ENCODE measurements around the gene KRT14. TPM values are rescaled to one million over a fixed set of nuclear protein-coding genes. Genes with fewer than 3 reads are reported as not detected.
"Not testable (repeated sequence)": the region's sequence is repeated elsewhere in the genome, so short reads cannot be mapped to it uniquely, and the experiment has no call there.

Gene KRT14
- total RNA-seq, 1 donor from 2014 or later: 0.19 TPM

- peaks cover 13% of the 10 kb centered on the region for H3K4me1 Mint-ChIP-seq (ENCODE audit: unreplicated experiment)
- H3K9me3 Mint-ChIP-seq: no peaks in the 10 kb centered on the region
- H3K4me3 Mint-ChIP-seq: no peak overlapping the region
- no peak overlapping the region for H3K27ac Mint-ChIP-seq
- peaks cover 18% of the 10 kb centered on the region for H3K27me3 Mint-ChIP-seq
- TF ChIP-seq CTCF (conservative IDR thresholded peaks at IDR 0.05): no peak
- no peak for DNase-seq (ENCODE audit: extremely low spot score, unreplicated experiment)
- H3K36me3 Mint-ChIP-seq: no peaks in the 10 kb centered on the region
Measured at GRCh38 chr17:41613277-41614082, 26.8 kb upstream of the KRT14 start.

GRCh38 chr17:41612376-41613160 lies 25.9 kb upstream of the KRT14 start, which contains the start of gene KRT16:
TSS of gene KRT16 (minus strand) at chr17:41612767. CDS start at chr17:41612688, 79 bp downstream.
- Mint-ChIP-seq H3K27me3 (peaks cover 15% of the 10 kb centered on the region), H3K4me1 (ENCODE audit: unreplicated experiment) (peaks cover 13% of the 10 kb centered on the region)
- H3K4me3 Mint-ChIP-seq; H3K9me3 Mint-ChIP-seq; H3K36me3 Mint-ChIP-seq; DNase-seq (ENCODE audit: extremely low spot score, unreplicated experiment); H3K27ac Mint-ChIP-seq: not testable (repeated sequence)

GRCh38 chr17:41610965-41611640 lies 24.4 kb upstream of the KRT14 start:
- H3K27ac Mint-ChIP-seq: no peak overlapping the region

GRCh38 chr17:41610061-41610517 lies 23.4 kb upstream of the KRT14 start:
- H3K27ac Mint-ChIP-seq; H3K4me3 Mint-ChIP-seq; H3K36me3 Mint-ChIP-seq; DNase-seq (ENCODE audit: extremely low spot score, unreplicated experiment); H3K9me3 Mint-ChIP-seq; H3K4me1 Mint-ChIP-seq (ENCODE audit: unreplicated experiment): not testable (repeated sequence)
- peak; percentile 63 for TF ChIP-seq CTCF (conservative IDR thresholded peaks at IDR 0.05)
- H3K27me3 Mint-ChIP-seq: peaks cover 15% of the 10 kb centered on the region

More at GRCh38 chr17:41610965-41611640, 24.4 kb upstream of the KRT14 start:
- no peak for DNase-seq (ENCODE audit: extremely low spot score, unreplicated experiment)
- Mint-ChIP-seq H3K36me3 (no peaks in the 10 kb centered on the region), H3K27me3 (peaks cover 15% of the 10 kb centered on the region), H3K4me3 (no peak overlapping the region), H3K9me3 (peaks cover 8% of the 10 kb centered on the region), H3K4me1 (ENCODE audit: unreplicated experiment) (peaks cover 13% of the 10 kb centered on the region)
- TF ChIP-seq CTCF (conservative IDR thresholded peaks at IDR 0.05): no peak

GRCh38 chr17:41606930-41607329 lies 20.2 kb upstream of the KRT14 start:
- H3K27ac Mint-ChIP-seq; H3K4me1 Mint-ChIP-seq (ENCODE audit: unreplicated experiment); H3K36me3 Mint-ChIP-seq; H3K4me3 Mint-ChIP-seq; H3K9me3 Mint-ChIP-seq; DNase-seq (ENCODE audit: extremely low spot score, unreplicated experiment): not testable (repeated sequence)
- H3K27me3 Mint-ChIP-seq: peaks cover 15% of the 10 kb centered on the region

GRCh38 chr17:41602524-41602923 lies 15.8 kb upstream of the KRT14 start:
- DNase-seq (ENCODE audit: extremely low spot score, unreplicated experiment): no peak
- Mint-ChIP-seq H3K9me3 (peaks cover 8% of the 10 kb centered on the region), H3K4me1 (ENCODE audit: unreplicated experiment) (peaks cover 3% of the 10 kb centered on the region), H3K4me3 (no peak overlapping the region), H3K36me3 (no peaks in the 10 kb centered on the region), H3K27ac (no peak overlapping the region), H3K27me3 (no peaks in the 10 kb centered on the region)
- TF ChIP-seq CTCF (conservative IDR thresholded peaks at IDR 0.05): no peak

Measured in type B pancreatic cell (in vitro differentiated cells).